Right kidney (tissue), 9 donors: ENCODE results near the gene RTKN2.
"Not testable (repeated sequence)": the region's sequence is repeated elsewhere in the genome, so short reads cannot be mapped to it uniquely, and the experiment has no call there.

Source experiments
- DNase-seq: peaks from one replicate; pipeline ENCODE4 v3.0.0-alpha.2; 2016
- long read RNA-seq, 8 donors: transcript quantifications; one replicate each; lab custom pipeline, GENCODE V29; 2026

The RTKN2 gene
- long read RNA-seq, donor 1, full-length matches to known transcripts: 6 of 11 reads
- long read RNA-seq, donor 1, partial matches to known transcripts: 5 of 11 reads
- long read RNA-seq, donor 1, other reads (novel, unspliced or antisense): 0 of 11 reads
- long read RNA-seq, donor 2, full-length matches to known transcripts: 3 of 3 reads
- long read RNA-seq, donor 2, partial matches to known transcripts: 0 of 3 reads
- long read RNA-seq, donor 2, other reads (novel, unspliced or antisense): 0 of 3 reads
- long read RNA-seq, donor 3, full-length matches to known transcripts: 4 of 4 reads
- long read RNA-seq, donor 3, partial matches to known transcripts: 0 of 4 reads
- long read RNA-seq, donor 3, other reads (novel, unspliced or antisense): 0 of 4 reads
- long read RNA-seq, donor 4, full-length matches to known transcripts: 6 of 6 reads
- long read RNA-seq, donor 4, partial matches to known transcripts: 0 of 6 reads
- long read RNA-seq, donor 4, other reads (novel, unspliced or antisense): 0 of 6 reads
- long read RNA-seq, donor 5, full-length matches to known transcripts: 2 of 2 reads
- long read RNA-seq, donor 5, partial matches to known transcripts: 0 of 2 reads
- long read RNA-seq, donor 5, other reads (novel, unspliced or antisense): 0 of 2 reads
- long read RNA-seq, donor 6, full-length matches to known transcripts: 3 of 3 reads
- long read RNA-seq, donor 6, partial matches to known transcripts: 0 of 3 reads
- long read RNA-seq, donor 6, other reads (novel, unspliced or antisense): 0 of 3 reads
- long read RNA-seq, donor 7, full-length matches to known transcripts: 5 of 5 reads
- long read RNA-seq, donor 7, partial matches to known transcripts: 0 of 5 reads
- long read RNA-seq, donor 7, other reads (novel, unspliced or antisense): 0 of 5 reads
- long read RNA-seq, donor 8, full-length matches to known transcripts: 4 of 4 reads
- long read RNA-seq, donor 8, partial matches to known transcripts: 0 of 4 reads
- long read RNA-seq, donor 8, other reads (novel, unspliced or antisense): 0 of 4 reads

- DNase-seq: peak; percentile 89
Observed at GRCh38 chr10:62268399-62269114, at the start of gene RTKN2. Gene RTKN2 (minus strand): TSS chr10:62268844. CDS start chr10:62268610, 234 bp downstream.

DNA sequence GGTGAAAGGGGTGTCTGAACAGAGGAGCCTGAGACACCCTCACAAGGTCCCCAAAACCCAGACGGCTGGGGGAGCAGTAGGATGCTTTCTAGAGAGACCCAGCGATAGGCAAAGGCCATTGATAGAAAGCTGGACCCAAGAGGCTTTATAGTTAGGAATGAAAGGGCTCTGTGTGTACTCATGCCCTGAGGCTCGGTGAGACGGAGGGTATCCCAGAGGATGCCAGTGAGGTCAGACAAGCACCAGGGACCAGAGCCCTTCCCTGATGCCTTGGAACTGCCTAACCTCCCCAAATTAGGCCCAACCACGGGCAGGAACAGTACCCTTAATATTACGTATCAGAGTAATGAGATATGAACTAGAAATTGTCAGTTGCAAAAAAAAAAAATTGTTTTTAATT is 48.6 kb upstream of the RTKN2 start:
- DNase-seq: no peak

- no peak for DNase-seq
Observed at GRCh38 chr10:62309254-62309653, 40.6 kb upstream of the RTKN2 start.

DNA sequence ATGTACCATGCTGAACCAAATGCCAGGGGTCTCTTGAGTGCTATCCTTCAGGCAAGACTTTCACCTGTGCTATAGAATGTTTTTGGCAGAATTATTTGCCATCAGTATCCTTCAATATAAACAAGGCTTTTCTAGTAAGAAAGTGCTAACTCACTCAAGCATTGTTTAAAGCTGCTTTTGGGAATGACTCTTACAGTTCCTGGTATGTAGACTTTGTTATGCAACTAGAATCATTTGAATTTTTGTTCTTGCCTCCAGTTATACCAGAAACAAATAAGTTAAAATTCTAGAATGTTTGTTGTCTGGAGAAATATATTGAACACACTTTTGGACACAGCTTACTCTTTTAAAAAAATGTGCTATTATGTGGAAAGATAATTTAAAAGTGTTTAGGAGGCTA is 39.5 kb upstream of the RTKN2 start:
- no peak for DNase-seq

DNA sequence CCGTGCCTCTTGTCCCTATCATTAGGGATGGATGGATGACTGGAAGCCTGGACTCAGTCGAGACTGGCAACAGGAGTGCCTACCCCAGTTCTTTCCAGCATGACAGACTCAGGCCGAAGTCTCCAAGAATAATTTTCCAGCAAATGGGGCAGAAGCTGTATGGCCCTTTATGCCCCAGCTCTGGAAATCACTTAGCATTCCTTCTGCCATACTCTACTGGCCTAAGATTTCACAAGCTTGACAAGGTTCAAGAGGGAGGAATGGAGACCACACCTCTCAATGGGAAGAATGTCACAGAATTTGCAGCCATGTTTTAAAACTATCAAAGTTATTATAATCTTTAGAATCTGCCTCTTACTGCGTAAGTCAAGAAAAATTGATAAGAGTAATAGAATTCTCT is 39.0 kb upstream of the RTKN2 start:
- DNase-seq: no peak

DNA sequence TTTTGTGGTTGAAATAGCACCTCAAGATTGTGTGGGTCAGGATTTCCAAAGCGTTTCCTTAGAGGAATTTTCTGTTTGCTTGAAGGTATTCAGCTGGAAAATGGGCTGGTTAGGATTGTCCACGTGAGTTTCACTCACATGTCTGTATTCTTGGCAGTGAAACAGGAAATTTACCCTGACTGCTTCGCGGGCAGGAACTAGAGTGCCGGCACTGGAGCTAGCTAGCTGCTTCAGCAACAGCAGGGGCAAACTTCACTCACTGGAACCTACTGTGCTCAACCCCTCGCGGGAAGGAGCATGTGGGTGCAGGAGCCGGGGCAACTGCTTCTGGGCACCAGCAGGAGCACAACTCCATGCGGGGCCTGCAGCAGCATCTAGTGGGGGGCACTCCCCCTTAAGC is 38.0 kb upstream of the RTKN2 start:
- DNase-seq: no peak

DNA sequence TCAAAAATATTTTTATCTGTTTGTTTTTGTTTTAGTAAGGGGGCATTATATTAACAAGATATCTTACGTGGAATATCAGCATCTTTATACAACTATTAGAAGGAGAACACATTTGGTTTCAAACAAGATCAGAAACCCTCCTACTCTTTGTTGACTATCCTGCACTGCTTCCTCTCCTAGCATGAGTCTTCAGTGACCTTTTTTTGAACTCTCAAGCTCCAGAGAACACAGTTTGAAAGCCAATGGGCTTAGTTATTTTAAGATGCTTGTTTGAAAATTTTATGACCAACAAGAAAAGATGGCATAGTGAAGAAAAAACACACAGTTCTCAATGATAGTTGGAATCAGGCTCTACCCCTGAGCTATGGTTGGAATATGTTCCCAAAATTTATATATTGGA is 37.2 kb upstream of the RTKN2 start:
- no peak for DNase-seq

DNA sequence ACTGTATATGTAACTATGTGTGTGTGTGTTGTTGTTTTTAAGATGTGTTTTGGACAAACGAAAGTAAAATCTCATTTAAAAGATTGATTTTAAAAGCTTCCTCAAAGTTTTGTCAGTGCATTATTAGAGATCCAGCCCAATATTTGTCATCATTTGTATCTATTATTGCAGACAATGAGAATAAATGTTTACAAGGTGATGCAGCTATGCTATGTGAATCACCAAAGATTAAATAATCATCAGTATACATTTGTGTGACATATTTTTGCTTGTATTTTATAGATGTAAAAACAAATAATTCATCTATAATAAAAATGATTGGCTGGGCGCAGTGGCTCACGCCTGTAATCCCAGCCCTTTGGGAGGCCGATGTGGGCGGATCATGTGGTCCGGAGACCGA is 35.3 kb upstream of the RTKN2 start:
- DNase-seq: no peak

DNA sequence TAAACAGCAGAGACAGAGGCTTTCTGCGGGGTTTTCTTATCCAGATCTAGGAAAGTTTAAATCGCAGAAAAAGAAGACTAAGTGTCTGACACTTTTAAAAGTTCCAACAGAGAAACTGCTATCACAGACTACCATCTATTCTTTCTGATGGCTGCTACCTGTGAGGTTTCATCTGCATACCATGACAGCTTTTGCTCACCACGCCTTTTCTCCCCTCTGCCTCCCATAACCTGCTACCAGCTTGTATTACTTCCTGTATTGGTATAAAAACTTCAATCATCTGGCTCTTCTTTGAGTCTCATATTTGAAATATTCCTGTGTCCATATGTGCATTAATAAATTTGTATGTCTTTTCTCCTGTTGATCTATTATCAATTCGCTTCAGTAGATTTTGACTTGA is 34.1 kb upstream of the RTKN2 start:
- DNase-seq: no peak

- DNase-seq: no peak
Observed at GRCh38 chr10:62297857-62298256, 29.2 kb upstream of the RTKN2 start.

GRCh38 chr10:62284221-62284620 is 15.6 kb upstream of the RTKN2 start:
- DNase-seq: no peak

DNA sequence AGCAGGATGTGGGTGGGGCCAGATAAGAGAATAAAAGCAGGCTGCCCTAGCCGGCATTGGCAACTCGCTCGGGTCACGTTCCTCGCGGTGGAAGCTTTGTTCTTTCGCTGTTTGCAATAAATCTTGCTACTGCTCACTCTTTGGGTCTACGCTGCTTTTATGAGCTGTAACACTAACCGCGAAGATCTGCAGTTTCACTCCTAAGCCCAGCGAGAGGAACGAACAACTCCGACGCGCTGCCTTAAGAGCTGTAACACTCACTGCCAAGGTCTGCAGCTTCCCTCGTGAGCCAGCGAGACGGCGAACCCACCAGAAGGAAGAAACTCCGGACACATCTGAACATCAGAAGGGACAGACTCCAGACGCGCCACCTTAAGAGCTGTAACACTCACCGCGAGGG is 12.7 kb upstream of the RTKN2 start:
- DNase-seq: peak; percentile 49

- not testable (repeated sequence) for DNase-seq
Observed at GRCh38 chr10:62280392-62280791, 11.7 kb upstream of the RTKN2 start.

DNA sequence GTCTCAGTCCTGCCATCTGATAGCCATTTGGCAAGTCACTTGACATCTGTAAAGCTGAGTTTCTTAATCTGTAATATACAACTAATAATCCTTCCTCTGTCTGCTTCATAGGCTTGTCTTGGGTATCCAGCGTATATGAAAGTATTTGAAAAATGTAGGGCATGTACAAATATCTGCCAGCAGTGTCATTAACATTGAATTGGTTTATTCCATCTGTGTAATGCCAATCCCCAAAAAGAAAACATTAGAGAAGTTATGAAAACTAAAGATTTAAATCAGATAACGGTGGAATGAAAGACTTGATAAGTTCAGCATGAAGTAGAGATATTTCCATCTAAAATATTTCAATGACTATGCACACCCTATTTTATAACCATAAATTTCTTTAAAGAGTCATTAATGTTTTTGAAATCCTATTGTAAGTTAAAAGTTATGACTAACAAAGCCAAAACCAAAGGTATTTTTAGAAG is 9.8 kb upstream of the RTKN2 start:
- no peak for DNase-seq

- no peak for DNase-seq
Observed at GRCh38 chr10:62277971-62278370, 9.3 kb upstream of the RTKN2 start.

GRCh38 chr10:62270020-62270419 is 1.4 kb upstream of the RTKN2 start:
- DNase-seq: no peak

GRCh38 chr10:62268027-62268398 is 631 bp downstream of the RTKN2 start:
- DNase-seq: no peak

- no peak for DNase-seq
Observed at GRCh38 chr10:62266611-62267010, 2.0 kb downstream of the RTKN2 start.

DNA sequence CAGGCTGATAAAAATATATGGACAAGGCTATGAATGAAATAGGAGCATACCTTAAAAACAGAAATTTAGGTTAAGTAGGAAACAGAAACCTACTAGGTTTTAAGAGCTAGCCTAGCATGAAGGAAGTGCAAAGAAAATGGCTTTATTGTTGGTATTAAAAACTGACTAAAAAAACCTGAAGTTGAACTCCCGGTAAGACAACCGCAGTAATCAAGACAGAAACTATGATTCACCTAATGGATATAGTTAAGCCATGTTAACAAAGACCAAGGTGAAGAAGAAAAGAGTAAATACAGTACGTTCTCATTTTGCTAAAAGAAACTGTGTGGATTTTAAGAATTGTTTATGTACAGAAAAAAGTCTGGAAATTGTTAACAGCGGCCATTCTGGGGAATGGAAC is 2.5 kb downstream of the RTKN2 start:
- DNase-seq: no peak

DNA sequence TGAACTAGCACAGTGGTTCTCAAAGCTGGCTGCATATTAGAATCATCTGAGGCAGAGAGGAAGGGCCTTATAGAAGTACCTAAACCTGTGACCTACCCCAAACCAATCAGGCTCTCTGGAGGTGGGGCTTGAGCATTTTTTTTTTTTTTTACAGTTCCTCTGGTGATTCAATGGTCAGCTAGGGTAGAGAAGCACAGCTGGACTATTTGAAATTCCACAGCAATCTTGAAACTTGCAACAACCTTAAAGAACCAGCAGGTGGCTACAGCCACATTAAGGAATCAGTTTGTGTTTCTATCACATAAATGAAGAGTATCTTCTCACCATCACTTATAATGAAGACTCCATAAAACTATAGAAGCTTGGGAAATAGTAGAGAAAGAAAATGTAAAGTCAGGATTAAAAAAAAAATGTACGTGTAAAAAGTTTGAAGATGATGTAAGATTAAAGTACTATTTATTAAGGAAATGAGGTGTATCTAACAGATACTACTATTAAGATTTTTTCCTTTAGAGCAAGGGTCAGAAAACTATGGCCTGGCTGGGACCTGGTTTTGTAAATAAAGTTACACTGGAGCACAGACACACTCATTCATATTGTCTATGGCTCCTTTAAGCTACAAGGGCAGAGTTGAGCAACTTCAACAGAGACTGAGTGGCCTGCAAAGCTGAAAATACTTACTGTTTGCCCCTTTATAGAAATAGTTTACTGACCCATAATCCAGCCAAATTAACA is 3.8 kb downstream of the RTKN2 start:
- peak; percentile 22 for DNase-seq

GRCh38 chr10:62264126-62264525 is 4.5 kb downstream of the RTKN2 start:
- no peak for DNase-seq

DNA sequence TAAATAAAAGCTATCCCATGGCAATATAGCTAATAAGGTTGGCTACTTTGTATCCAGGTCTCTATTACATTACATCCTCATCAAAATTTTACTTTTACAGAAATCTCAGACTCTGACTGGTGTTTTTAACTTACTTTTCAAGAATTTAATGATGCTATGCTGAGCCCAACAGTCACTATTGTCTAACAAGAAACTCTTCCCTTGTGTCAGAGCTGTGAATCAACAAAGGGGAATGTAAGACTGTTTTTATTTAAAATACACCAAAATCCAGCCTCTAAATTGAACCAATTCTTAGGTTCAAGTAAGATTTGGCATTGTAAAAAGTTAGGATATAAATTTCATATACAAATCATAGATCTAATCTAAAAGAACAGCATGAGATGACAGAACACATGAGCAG is 7.0 kb downstream of the RTKN2 start:
- DNase-seq: no peak
